Liver (tissue), 9 donors: Measurements from ENCODE around the gene COL23A1. TPM values are rescaled to one million over a fixed set of nuclear protein-coding genes. Genes with fewer than 3 reads are reported as not detected.

Experiments used
- DNase-seq: peaks from one replicate; pipeline ENCODE4 v3.0.0-alpha.2; 2017; ENCODE audit warnings: low spot score
- H3K27ac ChIP-seq, 2 donors: one replicate each; pipeline ENCODE4 v1.7.0; 2013; ENCODE audit warnings: inconsistent platforms in 2 of 2, low read length in 2 of 2, control low read depth in 1 of 2, low read depth in 1 of 2, mild to moderate bottlenecking in 1 of 2
- H3K27me3 ChIP-seq, 4 donors: one replicate each; pipeline versions ENCODE4 v1.6.1 to v1.7.0; 2013; ENCODE audit warnings: low read length in 3 of 4, inconsistent platforms in 1 of 4, mild to moderate bottlenecking in 1 of 4, moderate library complexity in 1 of 4; ENCODE audit not compliant: control insufficient read depth in 4 of 4, insufficient read depth in 4 of 4
- H3K36me3 ChIP-seq, 4 donors: one replicate each; pipeline versions ENCODE4 v1.6.1 to v1.7.0; 2013; ENCODE audit warnings: low read length in 3 of 4, mild to moderate bottlenecking in 3 of 4, low read depth in 1 of 4, moderate library complexity in 1 of 4; ENCODE audit not compliant: control insufficient read depth in 4 of 4, insufficient read depth in 3 of 4
- H3K4me1 ChIP-seq, 4 donors: one replicate each; pipeline versions ENCODE4 v1.6.1 to v1.7.0; 2013; ENCODE audit warnings: low read length in 3 of 4, mild to moderate bottlenecking in 3 of 4, moderate library complexity in 1 of 4; ENCODE audit not compliant: control insufficient read depth in 4 of 4, insufficient read depth in 4 of 4
- H3K4me3 ChIP-seq, 3 donors: one replicate each; pipeline versions ENCODE4 v1.6.1 to v1.7.0; 2013; ENCODE audit warnings: low read length in 3 of 3, control low read depth in 1 of 3, low read depth in 1 of 3, mild to moderate bottlenecking in 1 of 3
- H3K9ac ChIP-seq, 2 donors: one replicate each; pipeline ENCODE4 v1.7.0; 2013; ENCODE audit warnings: low read length in 2 of 2, mild to moderate bottlenecking in 2 of 2, moderate library complexity in 2 of 2, control low read depth in 1 of 2, low read depth in 1 of 2
- H3K9me3 ChIP-seq, 4 donors: one replicate each; pipeline versions ENCODE4 v1.6.1 to v1.7.0; 2013; ENCODE audit warnings: low read length in 3 of 4; ENCODE audit not compliant: control insufficient read depth in 4 of 4
- ATF3 ChIP-seq: IDR thresholded peaks from 2 replicates; pipeline ENCODE4 v1.6.1; 2016; ENCODE audit warnings: antibody characterized with exemption
- EGR1 ChIP-seq, 2 donors: IDR thresholded peaks; 2 replicates each; pipeline ENCODE4 v1.6.1; 2016 to 2018; ENCODE audit warnings: antibody characterized with exemption in 2 of 2, low read depth in 2 of 2
- FOXA1 ChIP-seq: IDR thresholded peaks from 2 replicates; pipeline ENCODE4 v1.6.1; 2016; ENCODE audit warnings: antibody characterized with exemption
- FOXA2 ChIP-seq: IDR thresholded peaks from 2 replicates; pipeline ENCODE4 v1.6.1; 2016; ENCODE audit warnings: antibody characterized with exemption
- GABPA ChIP-seq, 2 donors: IDR thresholded peaks in 1 of 2; conservative IDR thresholded peaks in 1 of 2; 2 replicates each; pipeline ENCODE4 v1.6.1; 2016; ENCODE audit warnings: antibody characterized with exemption in 2 of 2, mild to moderate bottlenecking in 1 of 2, moderate library complexity in 1 of 2
- HNF4A ChIP-seq, 2 donors: conservative IDR thresholded peaks; 2 replicates each; pipeline ENCODE4 v1.6.1; 2016; ENCODE audit warnings: antibody characterized with exemption in 2 of 2, mild to moderate bottlenecking in 2 of 2
- HNF4G ChIP-seq: IDR thresholded peaks from 2 replicates; pipeline ENCODE4 v1.6.1; 2016; ENCODE audit warnings: antibody characterized with exemption
- JUND ChIP-seq, 2 donors: IDR thresholded peaks; 2 replicates each; pipeline ENCODE4 v1.6.1; 2016; ENCODE audit warnings: antibody characterized with exemption in 2 of 2
- NR2F2 ChIP-seq: IDR thresholded peaks from 2 replicates; pipeline ENCODE4 v1.6.1; 2016; ENCODE audit warnings: antibody characterized with exemption
- RXRA ChIP-seq, 2 donors: IDR thresholded peaks; 2 replicates each; pipeline ENCODE4 v1.6.1; 2017 to 2018; ENCODE audit warnings: antibody characterized with exemption in 2 of 2, mild to moderate bottlenecking in 1 of 2
- SP1 ChIP-seq: IDR thresholded peaks from 2 replicates; pipeline ENCODE4 v1.6.1; 2018; ENCODE audit warnings: antibody characterized with exemption, mild to moderate bottlenecking
- TAF1 ChIP-seq: conservative IDR thresholded peaks from 2 replicates; pipeline ENCODE4 v1.6.1; 2016; ENCODE audit warnings: antibody characterized with exemption, mild to moderate bottlenecking
- YY1 ChIP-seq: IDR thresholded peaks from 2 replicates; pipeline ENCODE4 v1.6.1; 2016; ENCODE audit warnings: antibody characterized with exemption, mild to moderate bottlenecking
- ZBTB33 ChIP-seq: IDR thresholded peaks from 2 replicates; pipeline ENCODE4 v1.6.1; 2016; ENCODE audit warnings: antibody characterized with exemption
- WGBS: extraction: QIAGEN DNeasy Blood & Tissue Kit; methylation state at CpG from one replicate; pipeline ENCODE4 v1.1.7; 2013; 5-methylcytosine and 5-hydroxymethylcytosine counted together
- polyA plus RNA-seq, 2 donors: library from polyadenylated mRNA; stranded (reverse) in 1 of 2; unstranded in 1 of 2; fragments of 200-250 nt in 1 of 2; fragments of >200 nt in 1 of 2; fragmentation: Nextera tagmentation in 1 of 2; extraction: Ambion mirVana in 1 of 2; gene quantifications; one replicate each; pipeline versions ENCODE4 v1.2.1 to v1.2.3, GENCODE V29; 2013 to 2015
- total RNA-seq, 2 donors: library from RNA; depleted of rRNA; stranded (reverse); fragments of >200 nt; gene quantifications; one replicate each; pipeline ENCODE4 v1.2.3, GENCODE V29; 2014
- TF ChIP-seq, protein P1 (sequence below): IDR thresholded peaks from 2 replicates; pipeline ENCODE4 v1.6.1; 2016; ENCODE audit warnings: antibody characterized with exemption
- TF ChIP-seq, protein P2 (sequence below): fragments of 150-350 bp; IDR thresholded peaks from 2 replicates; pipeline ENCODE4 v1.5.1; 2017; ENCODE audit warnings: improper control_type of control experiment, low read depth, low read length; ENCODE audit not compliant: missing input control
- TF ChIP-seq, protein P3 (sequence below): IDR thresholded peaks from 2 replicates; pipeline ENCODE4 v1.6.1; 2016; ENCODE audit warnings: antibody characterized with exemption, mild to moderate bottlenecking
- donor health status: healthy.
- donor health status: healthy.
- donor health status: healthy.
- donor health status: healthy.
- donor health status: healthy.

The COL23A1 gene
- total and polyA plus RNA-seq, 4 donors, result 0.08 to 1.4 (median 0.27) TPM

GRCh38 chr5:178590924-178591423 is 781 bp upstream of the COL23A1 start:
- TF ChIP-seq HNF4G (no peak), EGR1 (IDR thresholded peaks at IDR 0.05; ENCODE audit: low read depth in 2 of 2) (no peak), JUND (IDR thresholded peaks at IDR 0.05) (no peak), ATF3 (no peak), NR2F2 (no peak), FOXA1 (no peak), SP1 (no peak), ZBTB33 (no peak), FOXA2 (no peak), YY1 (no peak), HNF4A (conservative IDR thresholded peaks at IDR 0.05) (no peak), GABPA (IDR thresholded peaks at IDR 0.05 in 1 of 2, conservative IDR thresholded peaks at IDR 0.05 in 1 of 2) (no peak), RXRA (IDR thresholded peaks at IDR 0.05) (no peak), TAF1 (no peak)
- TF ChIP-seq, protein P1, sequence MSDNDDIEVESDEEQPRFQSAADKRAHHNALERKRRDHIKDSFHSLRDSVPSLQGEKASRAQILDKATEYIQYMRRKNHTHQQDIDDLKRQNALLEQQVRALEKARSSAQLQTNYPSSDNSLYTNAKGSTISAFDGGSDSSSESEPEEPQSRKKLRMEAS, result no peak
- TF ChIP-seq, protein P2, sequence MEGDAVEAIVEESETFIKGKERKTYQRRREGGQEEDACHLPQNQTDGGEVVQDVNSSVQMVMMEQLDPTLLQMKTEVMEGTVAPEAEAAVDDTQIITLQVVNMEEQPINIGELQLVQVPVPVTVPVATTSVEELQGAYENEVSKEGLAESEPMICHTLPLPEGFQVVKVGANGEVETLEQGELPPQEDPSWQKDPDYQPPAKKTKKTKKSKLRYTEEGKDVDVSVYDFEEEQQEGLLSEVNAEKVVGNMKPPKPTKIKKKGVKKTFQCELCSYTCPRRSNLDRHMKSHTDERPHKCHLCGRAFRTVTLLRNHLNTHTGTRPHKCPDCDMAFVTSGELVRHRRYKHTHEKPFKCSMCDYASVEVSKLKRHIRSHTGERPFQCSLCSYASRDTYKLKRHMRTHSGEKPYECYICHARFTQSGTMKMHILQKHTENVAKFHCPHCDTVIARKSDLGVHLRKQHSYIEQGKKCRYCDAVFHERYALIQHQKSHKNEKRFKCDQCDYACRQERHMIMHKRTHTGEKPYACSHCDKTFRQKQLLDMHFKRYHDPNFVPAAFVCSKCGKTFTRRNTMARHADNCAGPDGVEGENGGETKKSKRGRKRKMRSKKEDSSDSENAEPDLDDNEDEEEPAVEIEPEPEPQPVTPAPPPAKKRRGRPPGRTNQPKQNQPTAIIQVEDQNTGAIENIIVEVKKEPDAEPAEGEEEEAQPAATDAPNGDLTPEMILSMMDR, result no peak
- TF ChIP-seq, protein P3, sequence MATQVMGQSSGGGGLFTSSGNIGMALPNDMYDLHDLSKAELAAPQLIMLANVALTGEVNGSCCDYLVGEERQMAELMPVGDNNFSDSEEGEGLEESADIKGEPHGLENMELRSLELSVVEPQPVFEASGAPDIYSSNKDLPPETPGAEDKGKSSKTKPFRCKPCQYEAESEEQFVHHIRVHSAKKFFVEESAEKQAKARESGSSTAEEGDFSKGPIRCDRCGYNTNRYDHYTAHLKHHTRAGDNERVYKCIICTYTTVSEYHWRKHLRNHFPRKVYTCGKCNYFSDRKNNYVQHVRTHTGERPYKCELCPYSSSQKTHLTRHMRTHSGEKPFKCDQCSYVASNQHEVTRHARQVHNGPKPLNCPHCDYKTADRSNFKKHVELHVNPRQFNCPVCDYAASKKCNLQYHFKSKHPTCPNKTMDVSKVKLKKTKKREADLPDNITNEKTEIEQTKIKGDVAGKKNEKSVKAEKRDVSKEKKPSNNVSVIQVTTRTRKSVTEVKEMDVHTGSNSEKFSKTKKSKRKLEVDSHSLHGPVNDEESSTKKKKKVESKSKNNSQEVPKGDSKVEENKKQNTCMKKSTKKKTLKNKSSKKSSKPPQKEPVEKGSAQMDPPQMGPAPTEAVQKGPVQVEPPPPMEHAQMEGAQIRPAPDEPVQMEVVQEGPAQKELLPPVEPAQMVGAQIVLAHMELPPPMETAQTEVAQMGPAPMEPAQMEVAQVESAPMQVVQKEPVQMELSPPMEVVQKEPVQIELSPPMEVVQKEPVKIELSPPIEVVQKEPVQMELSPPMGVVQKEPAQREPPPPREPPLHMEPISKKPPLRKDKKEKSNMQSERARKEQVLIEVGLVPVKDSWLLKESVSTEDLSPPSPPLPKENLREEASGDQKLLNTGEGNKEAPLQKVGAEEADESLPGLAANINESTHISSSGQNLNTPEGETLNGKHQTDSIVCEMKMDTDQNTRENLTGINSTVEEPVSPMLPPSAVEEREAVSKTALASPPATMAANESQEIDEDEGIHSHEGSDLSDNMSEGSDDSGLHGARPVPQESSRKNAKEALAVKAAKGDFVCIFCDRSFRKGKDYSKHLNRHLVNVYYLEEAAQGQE, result no peak
- Histone ChIP-seq H3K9me3 (peaks cover 0 to 10% (median under 1%) of the 10 kb centered on the region in 4 donors), H3K4me1 (peaks cover 9 to 14% (median 11%) of the 10 kb centered on the region in 4 donors), H3K27me3 (peaks cover 0 to 4% (median 0%) of the 10 kb centered on the region in 4 donors), H3K9ac (no peak overlapping the region), H3K4me3 (no peak overlapping the region), H3K27ac (no peak overlapping the region), H3K36me3 (peaks cover 0 to 9% (median under 1%) of the 10 kb centered on the region in 4 donors)
- no peak for DNase-seq
- WGBS, result 45% methylated on average over 9 of the region's 9 CpGs
